Suppressor macrophage treated with lipopolysaccharide for 1 hour (primary cell): ENCODE measurements around the gene ASCC1.
"Not testable (repeated sequence)": the region's sequence is repeated elsewhere in the genome, so short reads cannot be mapped to it uniquely, and the experiment has no call there.

ENCODE experiments used
- DNase-seq, 3 donors: peaks; one replicate each; pipeline ENCODE4 v3.0.0-alpha.2; 2020 to 2022

ASCC1 gene

DNA sequence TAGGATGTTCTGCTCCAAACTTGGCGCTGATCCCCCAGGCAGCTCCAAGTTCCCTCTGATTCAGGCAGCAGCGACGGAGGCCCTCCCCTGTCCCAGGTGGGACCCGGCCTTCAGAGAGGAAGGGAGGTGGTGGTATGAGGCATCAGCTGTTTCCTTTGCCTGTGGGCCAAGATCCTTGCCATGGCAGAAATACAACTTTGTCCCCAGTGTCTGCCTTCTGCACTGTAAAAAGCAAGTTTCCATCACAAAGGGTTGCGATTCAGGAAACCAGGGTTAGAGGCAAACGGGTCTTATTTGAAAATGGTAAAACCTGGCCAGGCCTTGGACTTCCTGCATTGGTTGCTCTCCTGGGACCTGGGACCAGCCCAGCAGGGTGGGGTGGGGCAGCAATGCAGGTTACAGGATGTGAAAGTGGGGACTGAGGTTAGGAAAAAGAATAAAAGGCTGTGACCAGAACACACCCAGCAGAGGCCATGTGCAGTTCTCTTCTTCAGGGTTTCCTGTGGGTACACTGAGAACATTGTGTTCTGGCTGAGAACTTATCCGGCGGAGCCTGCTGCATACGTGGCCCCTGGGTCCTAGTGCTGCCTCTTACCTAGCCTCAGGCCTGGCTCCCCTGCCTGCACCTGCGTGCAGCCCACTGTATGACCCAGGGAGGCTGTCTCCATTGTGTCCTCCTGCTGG is 32.5 kb upstream of the ASCC1 start:
- no peak for DNase-seq

DNA sequence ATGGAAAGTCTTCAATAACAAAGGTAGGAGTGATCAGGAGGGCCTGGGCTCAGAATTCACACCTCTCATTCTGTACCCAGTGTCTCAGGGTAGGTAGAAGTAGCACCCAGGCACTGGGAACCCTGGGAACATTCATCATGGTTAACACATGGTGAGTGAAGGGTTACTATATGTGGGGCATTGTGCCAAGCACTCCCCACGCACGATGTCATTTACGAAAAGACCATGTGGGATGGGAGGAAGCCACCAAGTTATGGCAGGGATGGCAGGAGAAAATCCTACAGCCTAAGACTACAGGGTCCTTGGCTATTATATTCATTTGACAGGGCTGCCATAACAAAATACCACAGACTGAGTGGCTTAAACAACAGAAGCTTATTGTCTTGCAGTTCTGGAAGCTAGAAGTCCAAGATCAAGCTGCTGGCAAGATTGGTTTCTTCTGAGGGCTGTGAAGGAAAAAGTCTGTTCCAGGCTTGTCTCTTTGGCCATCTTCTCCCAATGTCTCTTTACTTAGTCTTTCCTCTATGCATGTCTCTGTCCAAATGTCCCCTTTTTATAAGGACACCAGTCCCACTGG is 30.0 kb upstream of the ASCC1 start:
- peak in 2 of 3 donors; percentile 51 to 57 for DNase-seq

GRCh38 chr10:72244573-72245038 is 28.5 kb upstream of the ASCC1 start:
- DNase-seq: no peak

DNA sequence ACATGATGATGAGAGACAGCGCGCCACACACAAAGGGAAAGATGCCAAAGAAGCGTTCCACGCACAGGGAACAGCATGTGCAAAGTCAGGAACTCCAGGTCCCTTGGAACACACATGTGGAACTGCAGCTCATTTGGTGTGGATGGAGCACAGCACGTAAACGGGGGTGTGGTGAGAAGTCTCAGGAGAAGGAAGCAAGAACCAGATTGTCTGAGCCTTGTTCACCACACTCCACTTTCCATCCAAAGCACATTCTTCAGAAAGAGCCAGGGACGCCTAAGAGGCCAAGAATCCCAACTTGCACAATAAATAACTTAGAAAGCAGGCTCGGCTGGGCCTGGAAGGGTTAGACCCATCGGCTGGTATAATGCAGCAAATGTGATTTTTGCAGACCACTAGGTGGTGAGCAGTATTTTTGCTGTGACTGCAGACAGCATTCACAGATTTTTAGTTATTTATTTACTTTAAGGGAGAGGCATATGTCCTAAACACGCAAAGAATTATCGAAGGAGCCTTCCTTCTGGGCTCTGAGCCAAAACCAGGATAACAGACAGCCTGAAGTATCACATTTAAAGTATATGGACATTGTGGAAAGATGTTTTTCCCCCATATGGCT is 27.9 kb upstream of the ASCC1 start:
- DNase-seq: no peak

- peak; percentile 49 to 74 (median 65) for DNase-seq
These were observed 26.6 kb upstream of the ASCC1 start for GRCh38 chr10:72242675-72243074.

DNA sequence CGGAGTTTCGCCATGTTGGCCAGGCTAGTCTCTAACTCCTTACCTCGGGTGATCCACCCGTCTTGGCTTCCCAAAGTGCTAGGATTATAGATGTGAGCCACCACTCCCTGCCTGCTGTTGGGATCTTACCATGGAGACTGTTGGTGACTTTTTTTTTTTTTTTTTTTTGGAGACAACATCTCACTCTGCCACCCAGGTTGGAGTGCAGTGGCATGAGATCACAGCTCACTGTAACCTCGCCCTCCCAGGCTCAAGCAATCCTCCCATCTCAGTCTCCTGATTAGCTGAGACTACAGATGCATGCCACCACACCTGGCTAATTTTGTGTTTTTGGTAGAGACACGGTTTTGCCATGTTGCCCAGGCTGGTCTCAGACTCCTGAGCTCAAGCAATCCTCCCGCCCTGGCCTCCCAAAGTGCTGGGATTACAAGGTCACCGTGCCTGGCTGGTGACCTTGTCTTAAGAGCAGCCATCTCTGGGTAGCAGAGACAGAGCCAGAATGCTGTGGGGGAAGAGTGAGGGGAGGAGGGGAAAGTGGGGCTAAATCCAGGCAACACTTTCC is 25.7 kb upstream of the ASCC1 start:
- no peak for DNase-seq

GRCh38 chr10:72240371-72240770 is 24.3 kb upstream of the ASCC1 start:
- no peak for DNase-seq

DNA sequence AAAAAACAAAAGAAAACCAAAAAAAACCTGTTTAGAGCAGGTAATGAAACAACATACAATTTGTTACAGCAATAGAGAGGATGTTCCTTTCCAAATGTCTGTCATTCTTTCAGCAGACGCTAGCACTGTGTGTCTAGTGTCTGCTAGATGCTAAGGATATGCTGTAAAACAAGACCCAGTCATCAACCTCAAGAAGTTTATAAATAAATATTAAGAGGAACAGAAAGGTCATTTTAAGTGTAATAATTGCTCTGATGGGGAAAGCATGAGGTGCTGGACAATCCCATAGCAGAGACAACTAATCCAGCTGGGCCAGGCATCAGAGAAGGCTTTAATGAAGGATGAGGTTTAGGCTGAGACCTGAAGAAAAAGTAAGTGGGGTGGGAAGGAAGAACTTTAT is 23.3 kb upstream of the ASCC1 start:
- DNase-seq: peak; percentile 18 to 54 (median 51)

DNA sequence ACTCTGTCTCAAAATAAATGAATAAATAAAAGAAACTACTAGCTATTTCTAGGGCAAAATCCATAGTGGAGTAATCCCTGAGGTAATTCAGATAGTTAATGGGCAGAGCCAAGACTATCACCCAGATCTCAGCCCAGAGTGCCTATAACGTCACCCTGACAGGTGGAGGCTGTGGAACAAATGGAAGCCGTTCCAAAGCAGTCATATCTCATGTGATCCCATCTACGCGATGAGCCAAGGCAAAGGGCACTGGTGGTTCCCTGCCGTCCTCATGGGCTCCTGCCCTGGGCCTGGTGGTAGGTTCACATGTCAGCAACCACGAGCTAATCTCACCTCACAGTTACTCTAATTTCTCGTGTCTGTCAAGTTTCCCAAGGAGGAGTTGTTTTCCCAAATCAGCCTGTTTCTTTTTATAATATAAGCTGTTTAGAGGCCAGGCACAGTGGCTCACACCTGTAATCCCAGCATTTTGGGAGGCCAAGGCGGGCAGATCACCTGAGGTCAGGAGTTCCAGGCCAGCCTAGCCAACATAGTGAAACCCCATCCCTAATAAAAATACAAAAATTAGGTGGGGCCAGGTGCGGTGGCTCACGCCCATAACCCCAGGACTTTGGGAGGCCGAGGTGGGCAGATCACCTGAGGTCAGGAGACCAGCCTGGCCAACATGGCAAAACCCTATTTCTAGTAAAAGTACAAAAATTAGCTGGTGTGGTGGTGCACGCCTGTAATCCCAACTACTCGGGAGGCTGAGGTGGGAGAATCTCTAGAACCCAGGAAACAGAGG is 22.5 kb upstream of the ASCC1 start:
- no peak for DNase-seq

- no peak for DNase-seq
These were observed 19.6 kb upstream of the ASCC1 start for GRCh38 chr10:72235544-72236279.

DNA sequence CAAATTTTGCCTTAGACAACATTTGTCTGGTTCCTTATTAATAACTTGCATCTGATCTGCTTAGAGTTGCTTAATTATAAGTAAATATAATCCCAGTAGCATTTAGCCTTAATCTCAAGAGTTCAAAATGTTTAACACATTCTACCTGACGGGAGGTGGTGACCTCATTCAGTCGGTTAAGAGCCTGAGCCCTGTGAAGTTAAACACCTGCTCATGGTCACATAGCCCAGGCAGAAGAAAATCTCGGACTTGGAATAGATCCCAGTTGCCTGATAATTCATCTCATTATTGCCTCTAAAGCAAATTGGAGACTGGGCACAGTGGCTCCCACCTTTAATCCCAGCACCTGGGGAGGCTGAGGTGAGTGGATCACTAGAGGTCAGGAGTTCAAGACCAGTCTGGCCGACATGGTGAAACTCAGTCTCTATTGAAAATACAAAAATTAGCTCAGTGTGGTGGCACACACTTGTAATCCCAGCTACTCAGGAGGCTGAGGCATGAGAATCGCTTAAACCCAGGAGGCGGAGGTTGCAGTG is 18.6 kb upstream of the ASCC1 start:
- DNase-seq: no peak

GRCh38 chr10:72233621-72234020 is 17.5 kb upstream of the ASCC1 start:
- DNase-seq: no peak

- peak in 1 of 3 donors; percentile 47 for DNase-seq
These were observed 13.5 kb upstream of the ASCC1 start for GRCh38 chr10:72229261-72230251.

GRCh38 chr10:72228318-72228751 is 12.3 kb upstream of the ASCC1 start:
- DNase-seq: no peak

- DNase-seq: no peak
These were observed 11.8 kb upstream of the ASCC1 start for GRCh38 chr10:72227826-72228225.

DNA sequence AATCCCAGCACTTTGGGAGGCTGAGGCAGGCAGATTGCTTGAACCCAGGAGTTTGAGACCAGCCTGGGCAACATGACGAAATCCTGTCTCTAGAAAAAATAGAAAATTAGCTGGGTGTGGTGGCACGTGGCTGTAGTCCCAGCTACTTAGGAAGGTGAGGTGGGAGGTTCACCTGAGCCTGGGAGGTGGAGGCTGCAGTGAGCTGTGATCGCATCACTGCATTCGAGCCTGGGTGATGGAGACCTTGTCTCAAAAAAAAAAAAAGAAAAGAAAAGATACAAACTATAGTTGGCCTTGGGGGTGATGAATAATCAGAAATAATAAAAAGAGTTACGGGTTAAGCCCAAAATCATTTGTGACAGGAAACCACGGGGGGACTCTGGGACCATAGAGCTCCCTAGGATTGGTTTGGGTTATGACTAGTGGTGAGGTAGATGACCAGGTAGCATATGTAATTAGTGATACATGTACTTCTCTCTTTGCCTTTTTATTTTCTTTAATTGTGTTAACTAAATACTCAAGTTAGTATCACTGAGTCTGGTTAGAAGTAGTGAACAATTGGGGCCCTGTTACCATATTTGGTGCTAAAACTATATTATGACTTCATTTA is 10.4 kb upstream of the ASCC1 start:
- no peak for DNase-seq

DNA sequence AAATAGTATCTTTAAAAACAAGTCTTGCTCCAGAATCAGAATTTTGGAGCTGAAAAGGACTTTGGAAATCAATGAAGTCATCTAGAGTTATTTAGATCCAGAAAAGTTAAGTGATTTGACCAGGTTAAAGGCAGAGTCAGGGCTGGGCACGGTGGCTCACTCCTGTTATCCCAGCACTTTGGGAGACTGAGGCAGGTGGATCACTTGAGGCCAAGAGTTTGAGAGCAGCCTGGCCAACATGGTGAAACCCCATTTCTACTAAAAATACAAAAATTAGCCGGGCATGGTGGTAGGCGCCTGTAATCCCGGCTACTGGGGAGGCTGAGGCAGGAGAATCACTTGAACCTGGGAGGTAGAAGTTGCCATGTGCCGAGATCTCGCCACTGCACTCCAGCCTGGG is 8.1 kb upstream of the ASCC1 start:
- not testable (repeated sequence) for DNase-seq

GRCh38 chr10:72223743-72224101 is 7.6 kb upstream of the ASCC1 start:
- DNase-seq: peak; percentile 78 to 89 (median 81)

- no peak for DNase-seq
These were observed 5.2 kb upstream of the ASCC1 start for GRCh38 chr10:72221278-72221677.

GRCh38 chr10:72220637-72221036 is 4.6 kb upstream of the ASCC1 start:
- no peak for DNase-seq
